OCI-LY7 (cell line): Measurements from ENCODE around the gene ABCA5. TPM values are rescaled to one million over a fixed set of nuclear protein-coding genes. Genes with fewer than 3 reads are reported as not detected.

ENCODE experiments used
- BruUV-seq: library from RNA; stranded (reverse); fragments of 400-500 nt; replicated peaks from 2 replicates; lab custom pipeline; 2021; lab: Mats Ljungman, UMichigan
- CTCF ChIA-PET: fragments of 300-600 bp; sonication (Branson Sonifier 250); formaldehyde crosslinking; loops from one replicate; lab custom pipeline; 2022; ENCODE audit warnings: antibody characterized with exemption; ENCODE audit not compliant: unreplicated experiment; lab: Charles Lee
- POLR2A ChIA-PET: fragments of 300-600 bp; sonication (Branson Sonifier 250); formaldehyde crosslinking; loops from one replicate; lab custom pipeline; 2022; ENCODE audit warnings: antibody characterized with exemption; lab: Charles Lee
- DNase-seq: peaks from one replicate; pipeline ENCODE4 v3.0.0-alpha.2; 2015; ENCODE audit warnings: low spot score
- H2AFZ ChIP-seq: fragments of 200-600 bp; sonication (generic), shearing (Covaris generic); 2 replicates; pipeline ENCODE4 v1.6.1; 2014; ENCODE audit warnings: mild to moderate bottlenecking, antibody characterized with exemption, low read length, moderate library complexity
- H3K27ac ChIP-seq: fragments of 200-600 bp; sonication (generic); 2 replicates; pipeline ENCODE4 v1.5.1; 2014; ENCODE audit warnings: mixed run types, low read depth, mild to moderate bottlenecking, moderate library complexity, low read length, inconsistent platforms; ENCODE audit not compliant: poor library complexity, severe bottlenecking
- H3K36me3 ChIP-seq: fragments of 200-600 bp; sonication (generic); 2 replicates; pipeline ENCODE4 v1.6.1; 2014; ENCODE audit warnings: mild to moderate bottlenecking, antibody characterized with exemption, low read length, moderate library complexity, mixed read lengths; ENCODE audit not compliant: insufficient read depth
- H3K4me1 ChIP-seq: fragments of 200-600 bp; sonication (generic); 2 replicates; pipeline ENCODE4 v1.5.1; 2014; ENCODE audit warnings: mild to moderate bottlenecking, low read length; ENCODE audit not compliant: insufficient read depth, poor library complexity, severe bottlenecking
- H3K4me2 ChIP-seq: fragments of 200-600 bp; sonication (generic); 2 replicates; pipeline ENCODE4 v1.6.1; 2014; ENCODE audit warnings: mild to moderate bottlenecking, low read length
- H3K4me3 ChIP-seq: fragments of 200-600 bp; sonication (generic); 2 replicates; pipeline ENCODE4 v1.5.1; 2014; ENCODE audit warnings: mild to moderate bottlenecking, low read depth, low read length; ENCODE audit not compliant: poor library complexity, severe bottlenecking
- H3K79me2 ChIP-seq: fragments of 200-600 bp; sonication (generic); 2 replicates; pipeline ENCODE4 v1.6.1; 2016; ENCODE audit warnings: low read depth, mild to moderate bottlenecking, low read length, moderate library complexity, mixed read lengths; ENCODE audit not compliant: insufficient read depth
- H3K9me2 ChIP-seq: fragments of 200-600 bp; sonication (generic); 2 replicates; pipeline ENCODE4 v1.6.1; 2016; ENCODE audit warnings: mild to moderate bottlenecking, low read length, mixed read lengths; ENCODE audit not compliant: insufficient read depth
- H3K9me3 ChIP-seq: fragments of 200-600 bp; sonication (generic); 2 replicates; pipeline ENCODE4 v1.6.1; 2014; ENCODE audit warnings: mild to moderate bottlenecking, mixed run types, low read length, mixed read lengths
- H4K20me1 ChIP-seq: fragments of 200-600 bp; sonication (generic); 2 replicates; pipeline ENCODE4 v1.6.1; 2014; ENCODE audit warnings: mild to moderate bottlenecking, antibody characterized with exemption, low read length, moderate library complexity, mixed read lengths; ENCODE audit not compliant: insufficient read depth
- EZH2phosphoT487 ChIP-seq: fragments of 200-600 bp; sonication (generic); IDR thresholded peaks from 2 replicates; pipeline ENCODE4 v1.6.1; 2018; ENCODE audit warnings: low read depth, borderline replicate concordance, mild to moderate bottlenecking, mixed run types, antibody characterized with exemption, low read length, moderate library complexity, mixed read lengths
- intact Hi-C: fragments of 100-400 bp; cut with micrococcal nuclease; formaldehyde crosslinking; loops from one replicate; pipeline ENCODE4 v1.10.0; 2022; ENCODE audit not compliant: unreplicated experiment
- total RNA-seq, 2 experiments: library from RNA; depleted of rRNA in 1 of 2; stranded (reverse); fragments of >200 nt in 1 of 2; shearing (Covaris generic) in 1 of 2; gene quantifications; 2 replicates each; pipeline ENCODE4 v1.2.3, GENCODE V29; 2014 to 2022
- TF ChIP-seq, protein P1 (sequence below): fragments of 200-600 bp; sonication (generic); conservative IDR thresholded peaks from 2 replicates; pipeline ENCODE4 v1.5.1; 2014; ENCODE audit warnings: mild to moderate bottlenecking, antibody characterized with exemption, low read length, moderate library complexity, mixed read lengths

Gene ABCA5
- total RNA-seq, 2 experiments from 2014 or later, result 14.7 to 25.3 TPM

DNA sequence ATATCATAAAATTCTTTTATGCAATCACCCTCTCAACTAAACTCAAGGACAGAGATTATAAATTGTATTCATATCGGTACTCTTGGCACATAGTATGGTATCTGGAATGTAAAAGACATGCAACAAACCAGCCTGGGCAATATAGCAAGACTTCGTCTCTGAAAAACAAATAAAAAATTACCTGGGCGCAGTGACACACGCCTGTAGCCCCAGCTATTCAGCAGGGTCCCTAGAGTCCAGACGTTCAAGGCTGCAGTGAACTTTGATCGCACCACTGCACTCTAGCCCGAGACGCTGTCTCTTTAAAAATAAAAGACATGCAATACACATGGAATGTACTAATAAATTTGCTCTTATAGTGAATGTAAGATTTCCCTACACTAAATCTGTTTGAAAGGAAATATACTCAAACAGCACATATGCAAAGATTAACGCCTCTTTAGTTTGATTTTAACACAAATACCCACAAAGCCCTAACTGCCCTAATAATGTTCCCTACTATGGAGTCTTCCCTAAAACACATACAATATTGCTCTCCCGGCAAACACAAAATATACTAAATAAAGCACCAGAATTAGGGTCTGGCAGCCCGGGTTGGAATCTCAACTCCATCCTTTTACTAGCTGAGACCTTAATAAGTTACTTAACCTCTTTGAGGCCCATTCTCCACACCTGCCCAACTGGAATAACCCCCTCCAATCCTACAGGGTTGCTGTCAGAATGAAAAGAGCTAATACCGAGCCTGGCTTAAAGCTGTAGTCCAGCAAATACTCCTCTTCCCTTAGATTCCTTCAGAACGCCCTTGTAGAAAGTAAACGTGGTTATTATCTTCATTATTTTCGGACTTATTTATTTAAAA lies 1.2 kb downstream of the ABCA5 start:
- no TSS peak for BruUV-seq
- Histone ChIP-seq H3K4me1 (peaks cover 16% of the 10 kb centered on the region), H3K36me3 (no peaks in the 10 kb centered on the region), H3K4me3 (peak overlapping the region; percentile 73), H2AFZ (peak overlapping the region; percentile 97; the same call in 1 of the 2 replicates), H3K27ac (no peak overlapping the region), H4K20me1 (no peaks in the 10 kb centered on the region), H3K9me2 (no peaks in the 10 kb centered on the region), H3K9me3 (no peaks in the 10 kb centered on the region), H3K79me2 (no peaks in the 10 kb centered on the region), H3K4me2 (peak overlapping the region; percentile 81)
- intact Hi-C loops, result loop anchor here (5.0 to 10.0 kb wide), 3 partner anchors 92 to 839 kb away; partner anchors contain the start of gene KCNJ2
- CTCF ChIA-PET, result interaction anchor here (0.9 kb wide), 1 partner anchor 8 kb away, joined by 3 read pairs; no protein-coding TSS in a partner anchor
- TF ChIP-seq EZH2phosphoT487, result no peak
- TF ChIP-seq, protein P1, sequence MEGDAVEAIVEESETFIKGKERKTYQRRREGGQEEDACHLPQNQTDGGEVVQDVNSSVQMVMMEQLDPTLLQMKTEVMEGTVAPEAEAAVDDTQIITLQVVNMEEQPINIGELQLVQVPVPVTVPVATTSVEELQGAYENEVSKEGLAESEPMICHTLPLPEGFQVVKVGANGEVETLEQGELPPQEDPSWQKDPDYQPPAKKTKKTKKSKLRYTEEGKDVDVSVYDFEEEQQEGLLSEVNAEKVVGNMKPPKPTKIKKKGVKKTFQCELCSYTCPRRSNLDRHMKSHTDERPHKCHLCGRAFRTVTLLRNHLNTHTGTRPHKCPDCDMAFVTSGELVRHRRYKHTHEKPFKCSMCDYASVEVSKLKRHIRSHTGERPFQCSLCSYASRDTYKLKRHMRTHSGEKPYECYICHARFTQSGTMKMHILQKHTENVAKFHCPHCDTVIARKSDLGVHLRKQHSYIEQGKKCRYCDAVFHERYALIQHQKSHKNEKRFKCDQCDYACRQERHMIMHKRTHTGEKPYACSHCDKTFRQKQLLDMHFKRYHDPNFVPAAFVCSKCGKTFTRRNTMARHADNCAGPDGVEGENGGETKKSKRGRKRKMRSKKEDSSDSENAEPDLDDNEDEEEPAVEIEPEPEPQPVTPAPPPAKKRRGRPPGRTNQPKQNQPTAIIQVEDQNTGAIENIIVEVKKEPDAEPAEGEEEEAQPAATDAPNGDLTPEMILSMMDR, result no peak
- no peak for DNase-seq
- POLR2A ChIA-PET, result interaction anchor here (0.6 to 2.8 kb wide), 15 partner anchors 10 to 774 kb away, joined by 3 to 21 read pairs (median 4); partner anchors contain the start of gene MAP2K6

DNA sequence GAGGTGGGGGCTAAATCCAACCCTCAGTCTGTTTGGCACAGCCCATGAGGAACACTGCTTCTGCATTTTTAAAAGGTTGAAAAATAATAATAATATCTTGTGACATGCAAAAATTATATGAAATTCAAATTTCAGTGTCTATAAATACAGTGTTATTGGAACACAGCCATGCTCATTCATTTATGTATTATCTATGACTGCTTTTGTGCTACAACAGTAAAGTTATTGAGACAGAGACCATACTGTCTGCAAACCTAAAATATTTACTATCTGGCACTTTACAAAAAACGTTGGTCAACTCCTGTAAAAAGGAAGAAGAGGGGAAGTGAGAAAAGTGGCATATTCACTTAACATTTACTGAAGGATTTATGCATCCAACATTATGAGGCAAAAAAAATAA lies 3.1 kb downstream of the ABCA5 start:
- ChIA-PET POLR2A (interaction anchor here (0.6 to 2.0 kb wide), 3 partner anchors 9 to 1007 kb away, joined by 3 to 6 read pairs (median 4); no protein-coding TSS in a partner anchor), CTCF (no interaction called here)
- Histone ChIP-seq H3K9me3 (no peaks in the 10 kb centered on the region), H4K20me1 (no peaks in the 10 kb centered on the region), H2AFZ (no peak overlapping the region), H3K79me2 (no peaks in the 10 kb centered on the region), H3K4me1 (peaks cover 16% of the 10 kb centered on the region), H3K27ac (no peak overlapping the region), H3K36me3 (no peaks in the 10 kb centered on the region), H3K4me2 (no peak overlapping the region), H3K4me3 (no peak overlapping the region), H3K9me2 (no peaks in the 10 kb centered on the region)
- TF ChIP-seq, protein P1, result no peak
- TF ChIP-seq EZH2phosphoT487, result no peak
- no TSS peak for BruUV-seq
- intact Hi-C loops, result loop anchor here (10.0 kb wide), 1 partner anchor 841 kb away; the partner anchor contains the start of gene KCNJ2
- no peak for DNase-seq
